Right forelimb (tissue), 1 donor: ENCODE measurements around the gene CFAP77.
"Not testable (repeated sequence)": the region's sequence is repeated elsewhere in the genome, so short reads cannot be mapped to it uniquely, and the experiment has no call there.

Experiments
- DNase-seq: peaks from one replicate; pipeline ENCODE4 v3.0.0-alpha.2; 2018

CFAP77 gene

DNA sequence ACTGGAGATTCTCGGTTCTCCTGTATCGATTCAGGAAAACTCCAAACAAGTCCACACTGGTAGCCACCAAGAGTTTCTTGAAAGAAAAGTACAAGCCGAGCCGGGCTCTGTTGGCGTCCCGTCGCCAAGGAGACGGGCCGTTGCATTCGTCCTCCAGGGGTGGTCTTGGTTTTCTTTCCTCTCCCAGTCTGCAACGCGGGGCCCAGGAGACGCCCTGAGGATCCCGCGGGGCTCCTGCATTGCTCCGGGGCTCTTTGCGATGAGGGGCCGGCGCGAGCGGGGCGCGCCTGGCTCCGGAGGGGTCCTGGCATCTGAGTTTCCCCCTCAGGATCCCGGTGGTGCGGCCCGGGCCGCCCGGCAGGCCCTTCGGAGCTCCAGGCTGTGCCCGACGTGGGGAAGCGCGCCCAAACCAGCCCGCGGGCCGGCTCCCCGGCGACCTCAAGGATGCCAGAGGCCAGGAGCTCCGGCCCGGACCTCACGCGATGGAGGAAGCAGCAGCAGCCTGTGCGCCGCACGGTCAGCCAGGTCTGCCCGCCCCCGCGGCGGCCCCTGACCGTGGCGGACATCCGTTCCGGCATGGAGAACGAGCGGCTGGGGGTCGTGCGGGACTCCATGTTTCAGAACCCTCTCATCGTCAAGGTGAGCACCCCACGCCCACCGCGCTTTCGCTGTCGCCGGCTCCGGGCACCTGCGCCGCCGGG, at the start of gene CFAP77:
TSS of gene CFAP77 (plus strand) at position 384 of the 701 bp plus-strand sequence. CDS start at position 445, 61 bp downstream.
- peak; percentile 67 for DNase-seq

DNA sequence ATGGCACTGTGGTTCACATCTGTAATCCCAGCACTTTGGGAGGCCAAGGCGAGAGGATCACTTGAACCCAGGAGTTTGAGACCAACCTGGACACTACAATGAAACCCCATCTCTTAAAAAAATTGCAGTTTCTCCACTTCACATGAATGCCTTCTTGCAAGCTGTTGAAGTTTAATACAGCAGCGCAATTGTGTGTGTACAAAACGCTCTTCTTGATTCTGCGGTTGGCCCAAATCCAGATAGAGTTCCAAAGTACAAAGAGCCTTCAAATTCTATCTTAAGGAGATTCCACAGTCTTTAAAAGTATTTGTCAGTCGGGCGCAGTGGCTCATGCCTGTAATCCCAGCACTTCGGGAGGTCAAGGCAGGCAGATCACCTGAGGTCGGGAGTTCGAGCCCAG, 45.9 kb upstream of the CFAP77 start:
- no peak for DNase-seq

DNA sequence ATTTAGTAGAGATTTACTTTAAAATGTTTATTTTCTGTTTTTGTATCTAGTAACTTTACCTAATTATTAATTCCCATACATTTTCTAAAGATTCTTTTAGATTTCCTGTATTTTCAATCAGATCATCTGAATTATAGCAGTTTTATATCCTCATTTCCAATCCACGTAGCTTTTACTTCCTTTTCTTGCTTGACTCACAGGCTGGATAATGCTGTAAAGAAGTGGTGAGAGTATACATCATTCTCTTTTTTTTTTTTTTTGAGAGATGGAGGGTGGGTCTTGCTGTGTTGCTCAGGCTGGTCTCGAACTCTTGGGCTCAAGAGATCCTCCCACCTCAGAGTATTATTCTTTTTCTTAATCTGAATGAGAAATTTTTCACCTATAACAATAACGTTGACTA, 44.0 kb upstream of the CFAP77 start:
- DNase-seq, result no peak

DNA sequence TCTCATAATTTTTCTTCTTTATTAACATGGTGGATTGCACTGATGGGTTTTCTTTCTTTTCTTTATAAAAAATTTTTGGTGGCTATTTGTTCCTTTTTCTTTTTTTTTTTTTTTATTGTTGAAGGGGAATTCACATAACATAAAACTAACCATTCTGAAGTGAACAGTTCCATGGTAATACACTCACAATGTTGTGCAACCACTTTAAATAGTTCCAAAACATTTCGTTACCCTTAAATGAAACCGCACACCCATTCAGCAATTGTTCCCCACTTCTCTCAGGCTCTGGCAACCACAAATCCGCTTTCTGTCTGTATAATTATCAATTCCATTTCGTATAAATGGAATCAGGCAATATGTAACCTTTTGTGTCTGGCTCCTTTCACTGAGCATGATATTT, 43.5 kb upstream of the CFAP77 start:
- DNase-seq, result no peak

DNA sequence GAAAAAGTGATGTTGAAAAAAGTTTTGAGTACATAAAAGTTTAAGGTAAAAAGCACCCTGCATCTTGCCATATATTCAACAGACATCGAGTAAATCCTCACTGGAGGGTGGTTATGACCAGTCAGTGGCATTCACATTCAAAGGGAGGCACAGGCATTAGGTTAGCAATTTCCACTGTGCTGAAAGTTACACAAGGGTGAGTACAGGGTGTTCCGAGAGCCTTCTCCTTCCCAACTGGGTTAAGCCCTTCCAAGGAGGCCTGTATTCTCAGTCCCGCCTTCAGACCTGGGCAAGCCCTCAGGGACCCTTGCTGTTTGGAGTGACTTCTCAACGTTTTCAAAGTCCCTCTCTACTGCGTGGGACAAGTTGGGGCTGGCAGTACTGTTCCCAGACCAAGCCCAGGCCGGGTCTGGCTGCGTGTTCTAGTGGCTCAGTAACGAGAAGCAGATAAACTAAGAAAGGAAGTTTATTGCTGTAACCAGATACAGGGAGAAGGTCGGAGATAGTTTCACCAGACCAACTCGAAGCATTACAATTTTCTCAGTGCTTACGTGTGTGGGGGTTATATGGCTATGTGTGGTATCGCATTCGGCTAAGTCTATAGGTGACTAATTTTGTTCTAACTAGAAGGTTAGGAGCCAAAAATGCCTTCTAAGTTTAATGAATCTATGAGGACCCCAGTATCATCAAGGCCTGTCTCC, 42.2 kb upstream of the CFAP77 start:
- no peak for DNase-seq

DNA sequence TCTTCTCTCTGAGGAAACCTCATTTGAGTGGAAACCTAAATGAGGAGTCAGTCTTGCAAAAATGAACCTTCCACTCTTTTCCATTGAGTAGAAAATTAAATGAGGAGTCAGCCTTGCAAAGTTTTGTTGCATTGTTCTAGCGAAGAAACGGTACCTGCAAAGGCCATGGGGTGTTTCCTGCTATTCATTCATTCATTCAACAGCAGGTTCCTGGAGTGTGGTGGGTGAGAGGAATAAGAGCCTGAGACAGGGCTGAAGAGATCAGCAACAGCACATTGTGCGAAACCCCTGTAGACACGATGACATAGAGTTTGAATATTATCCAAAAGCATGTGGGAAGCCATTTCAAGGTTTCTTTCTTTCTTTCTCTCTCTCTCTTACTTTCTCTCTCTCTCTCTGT, 40.6 kb upstream of the CFAP77 start:
- DNase-seq, result no peak

DNA sequence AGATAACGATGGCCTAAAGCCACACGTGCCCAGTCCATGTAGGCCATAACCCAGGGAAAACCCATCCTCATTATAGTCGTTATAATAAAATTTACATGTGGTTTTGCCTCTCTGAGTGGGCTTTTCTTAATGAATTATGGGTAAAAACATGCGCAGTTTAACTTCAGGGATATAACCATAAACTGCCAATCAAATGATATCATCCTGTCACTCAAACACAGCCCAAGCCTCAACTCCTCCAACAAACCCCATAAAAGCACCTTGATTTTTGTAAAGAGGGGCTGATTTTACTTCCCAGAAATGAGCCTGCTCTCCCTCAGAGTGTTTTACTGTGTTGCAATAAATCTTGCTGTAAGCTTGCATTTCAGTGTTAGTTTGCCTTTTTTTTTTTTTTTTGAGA, 39.4 kb upstream of the CFAP77 start:
- no peak for DNase-seq

DNA sequence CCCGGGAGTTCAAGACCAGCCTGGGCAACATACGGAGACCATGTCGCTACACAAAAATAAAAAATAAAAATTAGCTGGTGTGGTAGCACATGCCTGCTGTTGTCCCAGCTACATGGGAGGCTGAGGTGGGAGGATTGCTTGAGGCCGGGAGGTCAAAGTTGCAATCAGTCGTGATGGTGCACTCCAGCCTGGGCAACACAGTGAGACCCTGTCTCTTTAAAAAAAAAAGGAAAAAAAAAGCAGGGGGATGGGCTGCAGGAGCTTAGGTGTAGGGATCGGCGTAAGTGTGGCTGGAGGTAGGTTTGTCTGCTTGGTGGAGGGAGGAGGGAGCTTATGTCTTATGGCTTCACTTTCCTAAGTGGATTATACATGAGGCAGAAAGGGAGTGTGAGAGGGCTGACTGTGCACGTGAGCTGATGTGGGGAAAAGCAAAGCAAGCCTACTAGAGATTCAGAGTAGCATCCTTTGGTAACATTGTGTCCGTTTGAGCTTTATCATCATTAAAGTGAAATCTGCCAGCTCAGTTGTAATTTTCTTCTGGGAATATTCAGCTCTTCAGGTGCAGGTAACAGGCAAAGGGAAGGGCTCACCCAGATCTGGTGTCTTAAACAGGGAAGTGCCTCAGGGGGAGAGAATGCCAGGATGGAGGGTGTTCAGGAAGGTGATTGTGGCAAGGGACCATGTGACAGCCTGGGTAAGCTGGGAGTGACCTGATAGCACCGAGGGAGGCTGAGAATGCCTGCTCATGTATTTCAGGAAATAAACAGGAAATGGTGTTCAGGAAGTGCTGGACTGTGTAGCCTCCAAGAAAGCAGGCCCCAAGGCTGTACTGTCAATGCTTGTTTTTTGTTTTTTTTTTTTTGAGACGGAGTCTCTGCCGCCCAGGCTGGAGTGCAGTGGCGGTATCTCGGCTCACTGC, 37.6 kb upstream of the CFAP77 start:
- no peak for DNase-seq

DNA sequence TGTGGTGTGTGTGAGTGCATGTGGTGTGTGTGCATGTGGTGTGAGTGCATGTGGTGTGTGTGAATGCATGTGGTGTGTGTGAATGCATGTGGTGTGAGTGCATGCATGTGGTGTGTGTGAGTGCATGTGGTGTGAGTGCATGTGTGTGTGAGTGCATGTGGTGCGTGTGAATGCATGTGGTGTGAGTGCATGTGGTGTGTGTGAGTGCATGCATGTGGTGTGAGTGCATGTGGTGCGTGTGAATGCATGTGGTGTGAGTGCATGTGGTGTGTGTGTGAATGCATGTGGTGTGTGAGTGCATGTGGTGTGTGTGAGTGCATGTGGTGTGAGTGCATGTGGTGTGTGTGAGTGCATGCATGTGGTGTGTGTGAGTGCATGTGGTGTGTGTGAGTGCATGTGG, 32.2 kb upstream of the CFAP77 start:
- not testable (repeated sequence) for DNase-seq

DNA sequence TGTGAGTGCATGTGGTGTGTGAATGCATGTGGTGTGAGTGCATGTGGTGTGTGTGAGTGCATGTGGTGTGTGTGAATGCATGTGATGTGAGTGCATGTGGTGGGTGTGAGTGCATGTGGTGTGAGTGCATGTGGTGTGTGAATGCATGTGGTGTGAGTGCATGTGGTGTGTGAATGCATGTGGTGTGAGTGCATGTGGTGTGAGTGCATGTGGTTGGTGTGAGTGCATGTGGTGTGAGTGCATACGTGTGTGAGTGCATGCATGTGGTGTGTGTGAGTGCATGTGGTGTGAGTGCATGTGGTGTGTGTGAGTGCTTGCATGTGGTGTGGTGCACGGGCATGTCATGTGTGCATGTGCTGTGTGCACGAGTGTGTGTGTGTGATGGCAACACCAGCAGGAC, 31.6 kb upstream of the CFAP77 start:
- not testable (repeated sequence) for DNase-seq

DNA sequence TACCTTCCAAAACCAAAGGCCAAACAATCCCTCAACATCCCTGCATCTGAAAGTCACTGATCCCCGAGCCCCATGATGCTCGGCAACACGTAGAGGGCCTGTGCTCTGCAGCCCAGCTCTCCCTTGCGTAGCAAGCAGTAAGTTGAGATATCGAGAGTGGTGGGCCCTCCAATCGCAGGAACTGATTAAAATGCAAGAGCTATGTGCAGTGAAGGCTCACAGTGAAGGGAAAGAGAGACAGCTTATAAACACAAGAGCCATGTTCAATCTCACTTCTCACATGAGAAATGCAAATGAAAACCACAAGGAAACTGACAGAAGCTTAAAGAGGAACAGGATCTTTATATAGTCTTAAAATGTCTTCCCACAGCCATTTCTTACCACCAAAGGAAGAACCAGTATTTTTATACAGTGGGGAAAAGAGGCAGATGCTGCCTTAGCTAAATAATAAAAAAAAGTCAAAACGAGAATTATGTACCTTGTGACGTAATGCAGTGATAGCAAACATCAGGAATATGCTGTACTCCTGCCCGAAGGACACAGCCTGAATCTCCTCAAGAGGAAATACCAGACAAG, 28.0 kb upstream of the CFAP77 start:
- no peak for DNase-seq

DNA sequence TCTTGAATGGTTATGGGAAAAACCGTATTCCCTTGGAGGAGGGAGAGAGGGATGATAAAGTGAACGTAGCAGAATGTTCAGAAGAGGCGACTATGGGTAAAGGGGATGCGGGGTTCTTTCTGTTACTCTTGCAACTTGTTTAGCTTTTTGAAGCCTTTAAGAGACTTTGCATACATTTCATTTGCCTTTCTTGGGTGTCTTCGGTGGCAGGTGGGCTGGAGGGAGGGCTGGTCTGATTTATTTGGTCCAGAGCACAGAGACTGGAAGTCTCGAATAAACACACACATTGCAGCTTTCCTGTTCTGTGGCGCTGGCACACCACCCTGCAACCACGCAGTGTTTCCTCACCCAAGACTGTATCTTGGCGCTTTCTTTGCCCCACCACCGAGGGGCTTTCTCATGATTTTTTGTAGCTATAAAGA, 26.5 kb upstream of the CFAP77 start:
- no peak for DNase-seq

DNA sequence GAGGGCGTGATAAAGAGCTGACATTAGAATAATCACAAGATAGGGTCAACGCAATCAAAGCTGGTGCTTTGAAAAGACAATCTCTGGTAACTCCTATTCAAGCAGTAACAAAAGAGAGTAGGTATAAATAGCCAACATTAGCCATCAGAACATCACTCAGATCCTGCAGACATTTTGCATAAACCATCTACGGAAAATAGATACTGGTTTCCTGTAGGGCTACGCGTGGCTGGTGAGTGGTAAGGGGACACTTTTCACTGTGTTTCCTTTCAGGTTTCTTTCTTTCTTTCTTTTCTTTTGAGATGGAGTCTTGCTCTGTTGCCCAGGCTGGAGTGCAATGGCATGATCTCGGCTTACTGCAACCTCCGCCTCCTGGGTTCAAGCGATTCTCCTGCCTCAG, 25.6 kb upstream of the CFAP77 start:
- no peak for DNase-seq

DNA sequence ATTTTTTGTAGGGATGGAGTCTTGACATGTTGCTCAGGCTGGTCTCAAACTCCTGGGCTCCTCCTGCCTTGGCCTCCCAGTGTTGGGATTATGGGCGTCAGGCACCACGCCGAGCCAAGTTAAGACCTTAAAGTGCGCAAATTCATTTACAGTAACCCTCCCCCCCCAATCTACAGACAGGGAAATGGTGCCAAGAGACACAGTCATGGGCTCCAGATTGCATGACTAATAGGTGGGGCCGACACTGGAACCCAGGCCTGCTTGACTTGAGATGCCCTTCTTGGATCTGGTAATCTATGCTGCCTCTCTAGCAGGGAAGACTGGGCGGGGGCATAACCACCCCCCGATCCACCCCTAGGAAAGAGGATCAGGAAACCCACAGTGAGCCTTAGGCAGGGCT, 22.9 kb upstream of the CFAP77 start:
- no peak for DNase-seq

DNA sequence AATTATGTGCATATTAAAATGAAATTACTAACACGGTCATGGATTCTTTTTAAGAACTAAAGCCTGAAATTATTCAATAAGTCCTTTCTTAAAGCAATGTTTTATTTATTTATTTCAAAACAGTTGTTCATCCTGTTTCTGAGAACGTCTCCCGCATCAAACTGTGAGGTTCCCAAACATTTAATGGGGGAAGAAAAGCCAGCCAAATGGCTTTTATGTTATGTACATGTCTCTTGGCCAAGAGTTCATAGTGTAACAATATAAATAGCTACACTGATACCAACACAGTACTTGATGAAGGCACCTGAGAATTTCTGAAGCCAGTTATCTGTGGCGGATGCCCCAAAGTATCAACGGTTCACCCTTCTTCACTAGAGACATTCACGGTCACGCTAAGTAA, 19.0 kb upstream of the CFAP77 start:
- DNase-seq, result no peak

DNA sequence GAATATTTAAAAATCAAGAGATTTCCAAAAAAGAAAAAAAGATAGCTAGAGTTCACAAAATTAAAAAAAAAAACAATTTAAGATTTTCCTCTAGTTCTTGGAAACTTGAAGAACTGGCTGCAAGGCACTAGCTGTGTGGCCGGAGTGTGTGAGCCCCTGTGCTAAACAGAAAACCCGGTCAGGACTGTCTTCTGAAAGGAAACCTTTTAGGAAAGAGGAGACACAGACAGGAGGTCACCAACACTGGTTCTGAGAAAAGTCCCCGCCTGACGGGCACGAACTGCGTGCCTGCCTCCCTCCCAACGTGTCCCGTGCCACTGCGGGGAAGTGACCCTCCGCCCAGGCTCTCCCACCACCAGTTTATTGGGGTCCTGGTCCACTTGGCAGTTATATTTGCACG, 18.6 kb upstream of the CFAP77 start:
- DNase-seq, result no peak

DNA sequence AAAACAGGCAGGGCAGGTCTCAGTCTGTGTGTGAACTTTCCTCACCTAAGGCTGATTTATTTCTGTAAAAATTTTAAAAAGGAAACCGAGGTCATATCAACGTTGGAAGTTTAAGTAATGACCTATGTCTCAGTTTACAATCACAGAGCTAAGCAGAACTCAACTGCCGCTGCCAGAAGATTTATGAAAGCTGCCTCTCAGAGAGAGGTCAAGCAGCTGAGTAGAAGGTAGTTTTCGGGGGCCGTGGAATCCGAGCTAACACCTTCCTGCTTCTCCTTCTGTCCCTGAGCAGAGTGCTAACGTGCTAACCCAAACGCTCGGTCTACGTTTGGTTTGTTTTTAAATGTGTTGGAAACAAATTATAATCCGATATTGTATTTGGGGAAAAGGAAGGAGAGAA, 14.5 kb upstream of the CFAP77 start:
- DNase-seq, result no peak

DNA sequence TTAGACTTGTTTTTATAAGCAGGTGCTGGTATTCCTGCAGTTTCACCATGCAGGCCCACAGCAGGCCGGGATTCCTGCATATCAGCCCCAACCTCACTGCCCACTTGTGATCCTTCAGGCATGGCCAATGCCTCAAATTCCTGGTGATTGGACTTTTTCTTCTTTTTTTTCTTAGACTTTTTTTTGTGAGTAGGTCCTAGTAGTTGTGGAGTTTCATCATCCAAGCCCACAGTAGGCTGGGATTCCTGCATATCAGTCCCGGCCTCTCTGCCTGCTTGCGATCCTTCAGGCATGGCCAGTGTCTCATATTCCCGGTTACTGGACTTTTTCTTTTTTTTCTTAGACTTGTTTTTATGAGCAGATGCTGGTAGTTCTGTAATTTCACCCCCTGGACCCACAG, 8.2 kb upstream of the CFAP77 start:
- DNase-seq, result no peak

DNA sequence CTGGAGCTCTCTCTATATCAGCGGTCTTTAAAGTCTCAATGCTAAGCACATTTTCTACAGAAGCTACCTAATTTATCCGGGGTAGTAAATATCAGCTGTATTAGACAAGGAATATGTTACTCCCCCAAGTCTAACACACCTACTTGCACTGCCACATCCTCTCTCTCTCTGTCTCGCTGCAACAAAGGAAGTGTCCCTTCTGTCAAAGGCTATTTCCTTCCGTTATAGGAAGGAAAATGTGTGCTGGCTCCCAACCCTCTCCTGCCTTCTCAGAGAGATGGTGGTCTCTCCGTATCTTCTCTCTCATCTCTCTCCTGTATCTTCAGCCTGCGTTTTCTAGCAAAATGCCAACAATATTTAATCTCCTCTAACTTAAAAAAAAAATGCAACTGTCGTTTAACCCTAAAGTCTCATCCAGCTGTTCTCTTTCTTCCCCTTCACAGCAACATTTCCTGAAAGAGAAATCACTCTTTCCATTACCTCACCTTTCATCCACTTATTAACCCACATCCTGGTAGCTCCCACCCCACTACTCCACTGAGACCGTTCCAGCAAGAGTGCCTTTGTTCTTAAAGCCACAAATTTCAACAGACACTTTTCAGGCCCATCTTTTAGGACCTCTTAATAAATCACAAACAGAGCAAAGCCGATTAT, 5.7 kb upstream of the CFAP77 start:
- DNase-seq, result no peak

DNA sequence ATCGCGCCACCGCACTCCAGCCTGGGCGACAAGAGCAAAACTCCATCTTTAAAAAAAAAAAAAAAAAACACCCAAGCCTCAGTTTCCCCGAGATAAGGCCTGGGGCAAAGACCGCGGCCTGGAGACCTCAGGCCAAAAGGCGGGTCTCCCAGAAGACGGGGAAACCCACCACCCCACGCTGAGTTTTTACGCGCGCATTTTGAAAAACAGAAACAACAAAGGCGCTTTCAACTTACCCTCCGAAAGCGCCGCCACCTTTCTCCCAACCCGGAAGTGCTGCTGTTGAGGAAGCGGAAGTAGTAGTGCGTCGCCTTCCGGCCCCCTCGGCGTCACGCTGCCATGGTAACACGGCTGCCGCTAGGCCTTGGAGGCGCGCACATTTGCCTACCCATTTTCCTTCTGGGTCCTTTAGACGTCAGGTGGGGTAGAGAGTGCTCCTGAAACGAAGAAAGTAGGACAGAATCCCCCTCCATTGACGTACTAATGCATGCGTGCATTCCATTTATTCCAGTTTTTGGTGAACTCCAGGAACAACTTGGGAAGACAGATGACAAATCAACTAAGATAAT, 3.4 kb upstream of the CFAP77 start, which contains the start of gene TTF1:
TSS of gene TTF1 (minus strand) at position 287 of the 569 bp plus-strand sequence. CDS start 4,019 bp downstream, outside the sequence.
- peak; percentile 92 for DNase-seq

DNA sequence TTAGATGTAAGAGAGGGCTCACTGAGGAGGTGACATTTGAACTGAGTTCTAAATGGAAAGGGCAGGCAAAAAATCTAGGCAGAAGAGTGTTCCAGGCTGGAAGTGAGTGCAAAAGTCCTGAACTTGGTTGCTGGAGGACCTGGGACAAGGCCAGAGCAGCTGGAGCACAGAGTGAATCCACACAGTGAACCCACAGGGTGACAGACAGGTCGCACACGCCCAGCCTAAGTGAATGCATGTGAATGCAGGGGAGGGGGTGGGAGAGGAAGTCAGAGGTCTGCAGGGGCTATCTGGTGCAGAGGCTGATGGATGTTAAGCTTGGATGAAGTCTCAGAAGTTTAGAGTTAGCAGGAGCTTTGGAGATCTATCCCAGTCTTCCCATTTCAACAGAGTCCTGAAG, 2.8 kb upstream of the CFAP77 start:
- no peak for DNase-seq

DNA sequence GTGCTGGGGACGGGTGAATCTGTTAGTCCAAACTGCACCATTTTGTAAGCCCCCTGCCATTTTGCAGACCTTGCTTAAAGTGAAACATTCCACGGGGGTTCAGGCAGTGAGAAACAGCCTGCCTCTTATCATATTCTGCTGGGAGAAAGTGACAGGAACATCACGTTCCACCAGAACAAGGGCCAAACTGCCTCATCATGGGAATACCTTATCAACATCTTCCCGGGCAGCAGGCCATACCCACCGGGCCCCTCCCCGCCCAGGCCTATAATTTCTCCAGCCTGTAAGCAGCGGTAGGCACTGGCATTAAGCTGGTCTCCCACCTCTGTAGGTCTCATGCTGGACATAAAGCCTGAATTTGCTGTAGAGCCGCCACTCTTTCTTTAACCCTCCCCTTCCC, 1.5 kb upstream of the CFAP77 start:
- DNase-seq, result no peak
